HepG2 (cell line): ENCODE results near the gene SCN9A. TPM values are rescaled to one million over a fixed set of nuclear protein-coding genes. Genes with fewer than 3 reads are reported as not detected.

Source experiments
- CREB1 ChIP-seq, 2 experiments: fragments of 450-650 bp in 1 of 2; IDR thresholded peaks; 2 replicates each; pipeline ENCODE4 v1.6.1; 2016 to 2017; ENCODE audit warnings: control low read depth in 1 of 2, mild to moderate bottlenecking in 1 of 2, missing compliant biosample characterization in 1 of 2, missing genetic modification characterization in 1 of 2
- HMG20A ChIP-seq: IDR thresholded peaks from 2 replicates; pipeline ENCODE4 v1.6.1; 2016; ENCODE audit warnings: borderline replicate concordance
- HNF4A ChIP-seq: sonication (generic); formaldehyde crosslinking; IDR thresholded peaks from 2 replicates; pipeline ENCODE4 v1.4.0; 2020; ENCODE audit warnings: missing genetic modification reagents
- MIXL1 ChIP-seq: IDR thresholded peaks from 2 replicates; pipeline ENCODE4 v1.6.1; 2016
- RXRB ChIP-seq: IDR thresholded peaks from 2 replicates; pipeline ENCODE4 v1.6.1; 2016; ENCODE audit warnings: borderline replicate concordance, missing genetic modification reagents, missing compliant biosample characterization
- SIX4 ChIP-seq: sonication (generic); formaldehyde crosslinking; IDR thresholded peaks from 2 replicates; pipeline ENCODE4 v1.4.0; 2020; ENCODE audit warnings: missing genetic modification reagents
- ZGPAT ChIP-seq: IDR thresholded peaks from 2 replicates; pipeline ENCODE4 v1.6.1; 2016; ENCODE audit warnings: mild to moderate bottlenecking
- ZNF33A ChIP-seq: sonication (generic); formaldehyde crosslinking; IDR thresholded peaks from 2 replicates; pipeline ENCODE4 v1.5.1; 2020; ENCODE audit warnings: missing genetic modification reagents, mild to moderate bottlenecking, moderate library complexity, borderline replicate concordance
- ZNF646 ChIP-seq: sonication (generic); formaldehyde crosslinking; IDR thresholded peaks from 2 replicates; pipeline ENCODE4 v1.9.0; 2021; ENCODE audit warnings: mild to moderate bottlenecking, missing genetic modification reagents
- ZNF800 ChIP-seq: sonication (generic); formaldehyde crosslinking; IDR thresholded peaks from 2 replicates; pipeline ENCODE4 v1.4.0; 2020; ENCODE audit warnings: missing genetic modification reagents
- polyA plus RNA-seq, 8 experiments: library from polyadenylated mRNA; depleted of rRNA in 3 of 8; stranded (reverse) in 7 of 8; unstranded in 1 of 8; fragments of >200 nt; fragmentation: Illumina TruSeq in 4 of 8; extraction: Trizol in 4 of 8; gene quantifications; 2 replicates each; pipeline versions ENCODE4 v1.2.1 to v1.2.3, GENCODE V29; 2011 to 2016; ENCODE audit warnings: low read depth in 4 of 8, missing spikeins in 1 of 8, mixed read lengths in 1 of 8; ENCODE audit not compliant: insufficient read depth in 1 of 8
- total RNA-seq, 5 experiments: library from RNA; depleted of rRNA; stranded (reverse); fragments of >200 nt; fragmentation: Illumina TruSeq; extraction: Trizol; gene quantifications; 2 replicates each; pipeline ENCODE4 v1.2.3, GENCODE V29; 2016; ENCODE audit warnings: low read depth in 1 of 5

The SCN9A gene
- total and polyA plus RNA-seq, 2 of the 13 experiments (the other 11 are each of a cell fraction or from before 2014, with no cell fraction given), result 15.3 to 24.3 TPM

- TF ChIP-seq RXRB (CRISPR knock-in tag) (peak; percentile 29; the same call in 1 of the 2 replicates), ZNF800 (CRISPR knock-in tag) (0 out of 2 replicates have a peak, but pooled peaks have one; percentile 41), MIXL1 (0 out of 2 replicates have a peak, but pooled peaks have one; percentile 14), HNF4A (CRISPR knock-in tag) (0 out of 2 replicates have a peak, but pooled peaks have one; percentile 20), SIX4 (CRISPR knock-in tag) (peak; percentile 7; the same call in 1 of the 2 replicates), ZNF646 (CRISPR knock-in tag) (no peak), ZNF33A (CRISPR knock-in tag) (no peak), CREB1 (IDR thresholded peaks at IDR 0.05) (no peak), CREB1 (CRISPR knock-in tag; IDR thresholded peaks at IDR 0.05) (peak; percentile 14; the same call in 1 of the 2 replicates), HMG20A (CRISPR knock-in tag) (peak; percentile 64; the same call in 1 of the 2 replicates), ZGPAT (CRISPR knock-in tag) (0 out of 2 replicates have a peak, but pooled peaks have one; percentile 25)
Observed at GRCh38 chr2:166344286-166345113, 31.2 kb downstream of the SCN9A start (continued).
